ENCODE measurements around the gene DNASE2.

Gene DNASE2

DNA sequence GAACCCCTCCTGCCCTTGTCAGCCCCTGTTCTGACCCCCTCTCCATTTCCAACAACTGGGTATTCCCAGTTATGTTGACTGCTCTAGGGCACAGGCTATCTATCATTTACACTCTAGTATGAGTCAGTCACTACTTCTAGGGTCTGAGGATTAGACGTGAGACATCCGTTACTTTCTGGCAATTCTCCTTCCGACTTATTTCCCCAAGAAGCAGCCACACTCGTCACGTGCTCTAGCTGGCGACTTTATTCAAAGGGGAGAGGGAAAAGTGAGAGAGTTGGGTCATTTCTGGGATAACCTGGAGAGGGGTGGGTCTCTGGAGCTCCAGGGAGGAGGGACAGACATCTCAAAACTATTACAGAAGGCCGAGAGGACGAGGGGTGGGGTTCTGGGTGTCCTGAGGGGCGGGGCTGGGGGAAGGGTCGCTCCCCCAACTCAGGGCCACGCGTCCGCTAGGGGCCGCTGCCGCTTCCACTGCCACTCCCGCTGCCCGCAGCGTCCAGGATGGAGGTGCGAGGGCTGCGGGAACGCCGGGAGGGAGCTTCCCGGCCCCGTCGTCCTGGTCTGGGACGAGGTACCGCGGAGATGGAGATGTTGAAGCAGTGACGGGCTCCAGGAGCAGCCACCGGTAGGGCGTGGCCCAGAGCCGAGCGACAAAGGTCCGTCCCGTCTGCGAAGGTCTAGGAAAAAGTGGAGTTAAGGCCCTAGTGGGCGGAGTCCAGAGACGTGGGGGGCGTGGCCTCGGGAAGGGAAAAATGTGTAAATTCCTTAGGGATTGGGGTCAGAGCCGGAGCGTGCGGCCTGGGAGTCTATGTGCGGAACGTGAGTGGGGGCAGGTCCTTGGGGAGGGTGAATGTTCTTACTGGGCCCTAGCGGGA is 55.8 kb downstream of the DNASE2 start:
- Histone ChIP-seq H3K36me3 (peaks cover 10% of the 10 kb centered on the region), H3K27ac (no peak overlapping the region), H3K27me3 (ENCODE audit: insufficient read depth, low read depth, severe bottlenecking) (no peaks in the 10 kb centered on the region), H3K9me3 (ENCODE audit: severe bottlenecking) (no peaks in the 10 kb centered on the region), H3K4me3 (ENCODE audit: low read depth, low read length) (no peak overlapping the region)
- no peak for TF ChIP-seq CTCF (IDR thresholded peaks at IDR 0.05; ENCODE audit: low read depth, low read length)
- DNase-seq: no peak
